PC-9 (cell line): ENCODE data around the gene SMIM7.

Source experiments
- CTCF ChIP-seq: fragments of 200-600 bp; sonication (generic); conservative IDR thresholded peaks from 2 replicates; pipeline ENCODE4 v1.6.1; 2017; ENCODE audit warnings: mixed run types, antibody characterized with exemption, mild to moderate bottlenecking, moderate library complexity
- EZH2 ChIP-seq: fragments of 200-600 bp; sonication (generic); IDR thresholded peaks from 2 replicates; pipeline ENCODE4 v1.8.0; 2017; ENCODE audit warnings: antibody characterized with exemption, low read depth

GRCh38 chr19:16599655-16600346, 60.1 kb downstream of the SMIM7 start:
- TF ChIP-seq CTCF (no peak), EZH2 (no peak)
